GM12878 (cell line): Measurements from ENCODE around the gene WDR43. TPM values are rescaled to one million over a fixed set of nuclear protein-coding genes. Genes with fewer than 3 reads are reported as not detected.

Source experiments
- ATAC-seq: fragments of 200-7000 bp; cut with Tn5 transposase; 3 replicates; pipeline ENCODE4 v1.9.1; 2020; ENCODE audit warnings: mild to moderate bottlenecking, moderate library complexity
- BruUV-seq: library from RNA; stranded (reverse); fragments of 400-500 nt; replicated peaks from 2 replicates; lab custom pipeline; 2021; lab: Mats Ljungman, UMichigan
- CTCF ChIA-PET: fragments of 300-600 bp; sonication (Branson Sonifier 250); formaldehyde crosslinking; extraction: SDS; loops from one replicate; lab custom pipeline; 2021; ENCODE audit warnings: inconsistent platforms; lab: Yijun Ruan, JAX
- POLR2A ChIA-PET: fragments of 350-600 bp; formaldehyde crosslinking; extraction: SDS; loops from one replicate; lab custom pipeline; 2021; ENCODE audit warnings: inconsistent platforms; lab: Charles Lee
- RAD21 ChIA-PET: fragments of 300-600 bp; sonication (Branson Sonifier 250); formaldehyde crosslinking; loops from one replicate; lab custom pipeline; 2023; ENCODE audit warnings: antibody characterized with exemption; ENCODE audit not compliant: unreplicated experiment; lab: Charles Lee
- SMC1A ChIA-PET: fragments of 300-600 bp; sonication (Branson Sonifier 250); formaldehyde crosslinking; loops from one replicate; lab custom pipeline; 2023; ENCODE audit not compliant: unreplicated experiment, uncharacterized antibody; lab: Charles Lee
- DNase-seq: peaks from one replicate; pipeline ENCODE4 v3.0.0-alpha.2; 2011; ENCODE audit warnings: low read depth, low spot score
- FAIRE-seq: peaks from 3 replicates; lab custom pipeline; 2011; peaks lifted over from hg19 to GRCh38; lab: Jason Lieb, UNC
- H2AFZ ChIP-seq: 2 replicates; pipeline ENCODE4 v1.6.0; 2011; ENCODE audit warnings: low read depth, low read length, control low read depth; ENCODE audit not compliant: control insufficient read depth
- H3K27ac ChIP-seq: 2 replicates; pipeline ENCODE4 v1.5.1; 2011; ENCODE audit warnings: control low read depth; ENCODE audit not compliant: control insufficient read depth, insufficient read depth
- H3K27me3 ChIP-seq, 2 experiments: replicated peaks in 1 of 2; 2 replicates each; pipeline versions ENCODE4 v1.6.0 to v1.6.1; 2011; ENCODE audit warnings: low read length in 1 of 2; ENCODE audit not compliant: control insufficient read depth in 2 of 2, insufficient read depth in 2 of 2
- H3K36me3 ChIP-seq, 2 experiments: 2 replicates each; pipeline ENCODE4 v1.5.1; 2011; ENCODE audit warnings: low read length in 1 of 2; ENCODE audit not compliant: control insufficient read depth in 2 of 2, insufficient read depth in 2 of 2
- H3K4me1 ChIP-seq: 2 replicates; pipeline ENCODE4 v1.6.1; 2011; ENCODE audit warnings: mild to moderate bottlenecking, low read length, moderate library complexity, mixed read lengths; ENCODE audit not compliant: control insufficient read depth, insufficient read depth
- H3K4me2 ChIP-seq: 2 replicates; pipeline ENCODE4 v1.6.0; 2011; ENCODE audit warnings: control low read depth; ENCODE audit not compliant: control insufficient read depth, insufficient read depth
- H3K4me3 ChIP-seq: fragments of 200-600 bp; sonication (generic); 2 replicates; pipeline ENCODE4 v1.5.1; 2016
- H3K79me2 ChIP-seq: 2 replicates; pipeline ENCODE4 v1.6.0; 2011; ENCODE audit warnings: low read length; ENCODE audit not compliant: control insufficient read depth, insufficient read depth
- H3K9ac ChIP-seq: 2 replicates; pipeline ENCODE4 v1.8.0; 2011; ENCODE audit warnings: low read length, control low read depth, mixed read lengths; ENCODE audit not compliant: control insufficient read depth, insufficient read depth
- H3K9me3 ChIP-seq: replicated peaks from 3 replicates; pipeline ENCODE4 v1.5.1; 2011; ENCODE audit warnings: mild to moderate bottlenecking, low read length; ENCODE audit not compliant: control insufficient read depth, insufficient read depth
- H4K20me1 ChIP-seq: 2 replicates; pipeline ENCODE4 v1.6.0; 2011; ENCODE audit not compliant: control insufficient read depth, insufficient read depth
- CBX5 ChIP-seq: sonication (generic); IDR thresholded peaks from 2 replicates; pipeline ENCODE4 v1.6.1; 2016; ENCODE audit warnings: low read depth, moderate library complexity, mild to moderate bottlenecking, inconsistent platforms
- CHD1 ChIP-seq: IDR thresholded peaks from 2 replicates; pipeline ENCODE4 v1.6.1; 2012; ENCODE audit warnings: low read depth, low read length, improper control_type of control experiment
- EGR1 ChIP-seq, 2 experiments: IDR thresholded peaks; 1 replicate in 1 of 2; 2 replicates in 1 of 2; pipeline ENCODE4 v1.6.1; 2011 to 2012; ENCODE audit warnings: low read depth in 2 of 2, low read length in 2 of 2, borderline replicate concordance in 1 of 2, mild to moderate bottlenecking in 1 of 2, moderate library complexity in 1 of 2
- FOXK2 ChIP-seq: fragments of 450-650 bp; IDR thresholded peaks from 2 replicates; pipeline ENCODE4 v1.6.1; 2017; ENCODE audit warnings: mild to moderate bottlenecking, moderate library complexity
- JUNB ChIP-seq: IDR thresholded peaks from 2 replicates; pipeline ENCODE4 v1.6.1; 2016; ENCODE audit warnings: antibody characterized with exemption, mild to moderate bottlenecking
- MTA2 ChIP-seq: fragments of 450-650 bp; IDR thresholded peaks from 2 replicates; pipeline ENCODE4 v1.6.1; 2016; ENCODE audit warnings: low read depth, mild to moderate bottlenecking, moderate library complexity
- MYC ChIP-seq: IDR thresholded peaks from 2 replicates; pipeline ENCODE4 v1.6.1; 2011; ENCODE audit warnings: mild to moderate bottlenecking, low read length, moderate library complexity, inconsistent platforms; ENCODE audit not compliant: insufficient read depth, insufficient replicate concordance, insufficient read length, severe bottlenecking
- NR2C1 ChIP-seq: fragments of 450-650 bp; IDR thresholded peaks from 2 replicates; pipeline ENCODE4 v1.6.1; 2017; ENCODE audit warnings: antibody characterized with exemption, mild to moderate bottlenecking, moderate library complexity
- RB1 ChIP-seq: fragments of 450-650 bp; formaldehyde crosslinking; IDR thresholded peaks from 2 replicates; pipeline ENCODE4 v1.6.1; 2017; ENCODE audit warnings: mild to moderate bottlenecking, borderline replicate concordance
- SMAD1 ChIP-seq: fragments of 450-650 bp; IDR thresholded peaks from 2 replicates; pipeline ENCODE4 v1.6.1; 2018; ENCODE audit warnings: mild to moderate bottlenecking, low read depth; ENCODE audit not compliant: partially characterized antibody
- SP1 ChIP-seq: IDR thresholded peaks from one replicate; pipeline ENCODE4 v1.6.1; 2011; ENCODE audit warnings: low read depth, low read length
- SREBF2 ChIP-seq: IDR thresholded peaks from 2 replicates; pipeline ENCODE4 v1.6.1; 2012; ENCODE audit warnings: mild to moderate bottlenecking, low read length
- TAF1 ChIP-seq: IDR thresholded peaks from 2 replicates; pipeline ENCODE4 v1.6.1; 2011; ENCODE audit warnings: mild to moderate bottlenecking, low read depth, low read length, borderline replicate concordance
- ZNF217 ChIP-seq: fragments of 450-650 bp; IDR thresholded peaks from 2 replicates; pipeline ENCODE4 v1.6.1; 2017; ENCODE audit warnings: antibody characterized with exemption, mild to moderate bottlenecking
- ZNF24 ChIP-seq: fragments of 450-650 bp; IDR thresholded peaks from 2 replicates; pipeline ENCODE4 v1.6.1; 2017; ENCODE audit warnings: antibody characterized with exemption, mild to moderate bottlenecking
- ZNF274 ChIP-seq: IDR thresholded peaks from one replicate; pipeline ENCODE4 v1.8.0; 2011; ENCODE audit not compliant: insufficient read length, insufficient read depth
- ZNF384 ChIP-seq: IDR thresholded peaks from 2 replicates; pipeline ENCODE4 v1.6.1; 2012; ENCODE audit warnings: low read depth, mild to moderate bottlenecking, low read length, improper control_type of control experiment, borderline replicate concordance
- ZNF622 ChIP-seq: fragments of 450-650 bp; IDR thresholded peaks from 2 replicates; pipeline ENCODE4 v1.6.1; 2017; ENCODE audit warnings: mild to moderate bottlenecking, inconsistent platforms
- WGBS: methylation state at CpG from one replicate; pipeline ENCODE4 v1.1.6; 2016; ENCODE audit warnings: low lambda C conversion rate; ENCODE audit not compliant: insufficient replicate concordance, insufficient coverage; ENCODE audit errors: missing lambda C conversion rate; 5-methylcytosine and 5-hydroxymethylcytosine counted together
- in situ Hi-C: fragments of 300-500 bp; cut with MboI; formaldehyde crosslinking; loops from 9 replicates; pipeline ENCODE4 v1.14.3; 2018; ENCODE audit warnings: mixed read lengths
- intact Hi-C: fragments of 100-400 bp; cut with micrococcal nuclease; formaldehyde crosslinking; loops from one replicate; pipeline ENCODE4 v1.14.2; 2022; ENCODE audit not compliant: unreplicated experiment
- polyA plus RNA-seq, 11 experiments: library from polyadenylated mRNA; depleted of rRNA in 4 of 11; unstranded in 6 of 11; stranded (reverse) in 5 of 11; fragments of >200 nt; fragmentation: Nextera tagmentation in 4 of 11; fragmentation: Illumina TruSeq in 1 of 11; extraction: Ambion mirVana in 4 of 11; extraction: Trizol in 1 of 11; gene quantifications; 1 replicate in 1 of 11; 2 replicates in 10 of 11; pipeline versions ENCODE4 v1.2.1 to v1.2.3, GENCODE V29; 2011 to 2016; ENCODE audit warnings: inconsistent platforms in 2 of 11, missing spikeins in 2 of 11, low read depth in 1 of 11
- total RNA-seq, 4 experiments: library from RNA; depleted of rRNA in 3 of 4; stranded (reverse); fragments of >200 nt in 3 of 4; fragmentation: Illumina TruSeq in 1 of 4; extraction: Trizol in 1 of 4; gene quantifications; 2 replicates each; pipeline versions ENCODE4 v1.2.1 to v1.2.3, GENCODE V29; 2013 to 2021
- TF ChIP-seq, protein P1 (sequence below): fragments of 450-650 bp; IDR thresholded peaks from 2 replicates; pipeline ENCODE4 v1.6.1; 2017; ENCODE audit warnings: antibody characterized with exemption, mild to moderate bottlenecking, moderate library complexity
- TF ChIP-seq, protein P2 (sequence below): IDR thresholded peaks from 2 replicates; pipeline ENCODE4 v1.6.1; 2012; ENCODE audit warnings: low read depth, low read length, improper control_type of control experiment

The WDR43 gene
- total and polyA plus RNA-seq, 10 of the 15 experiments (the other 5 are each of a cell fraction or from before 2014, with no cell fraction given) = 39.3 to 153 (median 81.9) TPM

DNA sequence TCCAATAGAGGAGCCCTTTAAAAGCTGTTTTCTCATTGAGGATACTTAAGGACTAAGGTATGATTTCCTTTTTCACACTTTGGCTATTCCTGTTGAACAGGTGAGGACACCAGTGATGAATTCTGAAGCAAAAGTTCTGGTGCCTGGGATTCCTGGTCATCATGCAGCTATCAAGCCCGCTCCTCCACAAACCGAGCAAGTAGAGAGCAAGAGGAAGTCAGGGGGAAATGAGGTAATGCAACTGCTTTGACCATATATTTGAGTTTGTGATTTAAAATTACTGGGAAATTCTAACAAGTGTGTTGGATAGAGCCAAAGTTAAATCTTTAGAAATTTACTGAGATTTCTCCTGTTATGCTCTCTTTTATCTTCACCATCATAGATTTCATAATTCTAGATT lies 33.0 kb downstream of the WDR43 start (continued):
- no peak for TF ChIP-seq CBX5
- no peak for TF ChIP-seq SREBF2
- TF ChIP-seq SP1 = no peak
- no peak for TF ChIP-seq ZNF384

DNA sequence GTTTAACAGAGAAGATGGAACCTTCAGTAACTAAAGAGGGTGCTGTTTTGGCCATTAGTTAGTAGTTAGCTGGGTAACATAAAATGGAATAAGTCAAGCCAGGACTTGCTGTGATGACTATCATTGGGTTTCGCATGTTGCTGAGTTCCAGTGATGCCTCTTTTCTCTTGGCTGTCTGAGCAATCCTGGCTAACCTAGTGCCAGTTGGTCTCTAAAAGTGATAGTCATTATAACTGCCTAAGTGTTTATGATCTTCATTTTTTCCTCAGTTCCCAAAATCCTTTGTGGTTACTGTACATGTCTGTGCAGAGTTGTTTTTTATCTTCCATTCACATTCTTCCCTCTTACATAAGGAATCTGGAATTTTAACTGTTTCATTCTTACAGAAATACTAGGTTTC lies 33.4 kb downstream of the WDR43 start:
- ATAC-seq (no peak), DNase-seq (no peak), FAIRE-seq (no peak)
- in situ Hi-C loops = no loop called here
- CTCF ChIA-PET = interaction anchor here (0.9 to 1.3 kb wide), 3 partner anchors 17 to 107 kb away, joined by 3 to 4 read pairs (median 4); no protein-coding TSS in a partner anchor
- no TSS peak for BruUV-seq
- POLR2A ChIA-PET = no interaction called here
- no peaks in the 10 kb centered on the region; the same call in 1 of the 2 replicates for H4K20me1 ChIP-seq
- no peaks in the 10 kb centered on the region for H3K4me1 ChIP-seq
- WGBS = 100% methylated on average over 1 of the region's 1 CpG
- TF ChIP-seq JUNB = no peak
- no peak for TF ChIP-seq FOXK2
- TF ChIP-seq, protein P1, sequence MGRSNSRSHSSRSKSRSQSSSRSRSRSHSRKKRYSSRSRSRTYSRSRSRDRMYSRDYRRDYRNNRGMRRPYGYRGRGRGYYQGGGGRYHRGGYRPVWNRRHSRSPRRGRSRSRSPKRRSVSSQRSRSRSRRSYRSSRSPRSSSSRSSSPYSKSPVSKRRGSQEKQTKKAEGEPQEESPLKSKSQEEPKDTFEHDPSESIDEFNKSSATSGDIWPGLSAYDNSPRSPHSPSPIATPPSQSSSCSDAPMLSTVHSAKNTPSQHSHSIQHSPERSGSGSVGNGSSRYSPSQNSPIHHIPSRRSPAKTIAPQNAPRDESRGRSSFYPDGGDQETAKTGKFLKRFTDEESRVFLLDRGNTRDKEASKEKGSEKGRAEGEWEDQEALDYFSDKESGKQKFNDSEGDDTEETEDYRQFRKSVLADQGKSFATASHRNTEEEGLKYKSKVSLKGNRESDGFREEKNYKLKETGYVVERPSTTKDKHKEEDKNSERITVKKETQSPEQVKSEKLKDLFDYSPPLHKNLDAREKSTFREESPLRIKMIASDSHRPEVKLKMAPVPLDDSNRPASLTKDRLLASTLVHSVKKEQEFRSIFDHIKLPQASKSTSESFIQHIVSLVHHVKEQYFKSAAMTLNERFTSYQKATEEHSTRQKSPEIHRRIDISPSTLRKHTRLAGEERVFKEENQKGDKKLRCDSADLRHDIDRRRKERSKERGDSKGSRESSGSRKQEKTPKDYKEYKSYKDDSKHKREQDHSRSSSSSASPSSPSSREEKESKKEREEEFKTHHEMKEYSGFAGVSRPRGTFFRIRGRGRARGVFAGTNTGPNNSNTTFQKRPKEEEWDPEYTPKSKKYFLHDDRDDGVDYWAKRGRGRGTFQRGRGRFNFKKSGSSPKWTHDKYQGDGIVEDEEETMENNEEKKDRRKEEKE = no peak
- TF ChIP-seq ZNF384 = no peak
- TF ChIP-seq ZNF622 = no peak
- TF ChIP-seq EGR1 (IDR thresholded peaks at IDR 0.05; ENCODE audit: borderline replicate concordance in 1 of 2, low read depth in 2 of 2, low read length in 2 of 2) = no peak
- TF ChIP-seq SMAD1 = no peak
- TF ChIP-seq, protein P2, sequence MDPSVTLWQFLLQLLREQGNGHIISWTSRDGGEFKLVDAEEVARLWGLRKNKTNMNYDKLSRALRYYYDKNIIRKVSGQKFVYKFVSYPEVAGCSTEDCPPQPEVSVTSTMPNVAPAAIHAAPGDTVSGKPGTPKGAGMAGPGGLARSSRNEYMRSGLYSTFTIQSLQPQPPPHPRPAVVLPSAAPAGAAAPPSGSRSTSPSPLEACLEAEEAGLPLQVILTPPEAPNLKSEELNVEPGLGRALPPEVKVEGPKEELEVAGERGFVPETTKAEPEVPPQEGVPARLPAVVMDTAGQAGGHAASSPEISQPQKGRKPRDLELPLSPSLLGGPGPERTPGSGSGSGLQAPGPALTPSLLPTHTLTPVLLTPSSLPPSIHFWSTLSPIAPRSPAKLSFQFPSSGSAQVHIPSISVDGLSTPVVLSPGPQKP = no peak
- TF ChIP-seq NR2C1 = no peak
- no peak for TF ChIP-seq ZNF274
- no peak for TF ChIP-seq TAF1
- TF ChIP-seq MYC = no peak
- TF ChIP-seq MTA2 = no peak
- TF ChIP-seq ZNF217 = no peak
- no peak for TF ChIP-seq ZNF24
- TF ChIP-seq RB1 = no peak
- no peak for TF ChIP-seq CHD1
- no peaks in the 10 kb centered on the region for H3K9me3 ChIP-seq
- H3K79me2 ChIP-seq = no peaks in the 10 kb centered on the region; the same call in 1 of the 2 replicates
- H3K27ac ChIP-seq = no peak overlapping the region
- no peak overlapping the region for H2AFZ ChIP-seq
- no peak overlapping the region for H3K9ac ChIP-seq
- RAD21 ChIA-PET = no interaction called here
- SMC1A ChIA-PET = interaction anchor here (2.6 kb wide), 1 partner anchor 10 kb away, joined by 8 read pairs; no protein-coding TSS in a partner anchor
- H3K36me3 ChIP-seq = peaks cover 25 to 29% of the 10 kb centered on the region in 2 experiments
- H3K4me3 ChIP-seq = no peak overlapping the region
- H3K27me3 ChIP-seq = no peaks in the 10 kb centered on the region
- H3K4me2 ChIP-seq = no peak overlapping the region
- intact Hi-C loops = no loop called here
